Common myeloid progenitor, CD34-positive (primary cell): ENCODE measurements around the gene GTF3C4.

Source experiments
- CTCF ChIA-PET: fragments of 350-600 bp; sonication (Branson Sonifier 250); formaldehyde crosslinking; loops from one replicate; lab custom pipeline; 2021; ENCODE audit warnings: antibody characterized with exemption; lab: Charles Lee
- POLR2A ChIA-PET: fragments of 350-600 bp; sonication (Branson Sonifier 250); formaldehyde crosslinking; loops from one replicate; lab custom pipeline; 2021; ENCODE audit warnings: antibody characterized with exemption; lab: Charles Lee
- DNase-seq, 3 donors: peaks; one replicate each; pipeline versions ENCODE4 v3.0.0 to v3.0.0-alpha.2; 2013
- H3K27ac ChIP-seq, 2 experiments: 1 replicate in 1 of 2; 2 replicates in 1 of 2; pipeline ENCODE4 v1.7.0; 2013; ENCODE audit warnings: inconsistent platforms in 2 of 2, low read length in 2 of 2, mild to moderate bottlenecking in 2 of 2, low read depth in 1 of 2, moderate library complexity in 1 of 2; ENCODE audit not compliant: severe bottlenecking in 2 of 2, insufficient read depth in 1 of 2, poor library complexity in 1 of 2
- H3K27me3 ChIP-seq, 5 experiments: replicated peaks in 2 of 5; 1 replicate in 3 of 5; 2 replicates in 2 of 5; pipeline versions ENCODE4 v1.6.1 to v1.7.0; 2013; ENCODE audit warnings: low read length in 4 of 5, mild to moderate bottlenecking in 2 of 5, moderate library complexity in 2 of 5, inconsistent platforms in 1 of 5; ENCODE audit not compliant: insufficient read depth in 5 of 5, control insufficient read depth in 4 of 5
- H3K36me3 ChIP-seq, 4 experiments: 1 replicate in 2 of 4; 2 replicates in 2 of 4; pipeline versions ENCODE4 v1.6.1 to v1.7.0; 2013; ENCODE audit warnings: low read length in 3 of 4, control low read depth in 1 of 4, mild to moderate bottlenecking in 1 of 4; ENCODE audit not compliant: control insufficient read depth in 4 of 4, insufficient read depth in 4 of 4
- H3K4me1 ChIP-seq, 4 experiments: 1 replicate in 3 of 4; 2 replicates in 1 of 4; pipeline versions ENCODE4 v1.6.1 to v1.7.1; 2013; ENCODE audit warnings: low read length in 3 of 4, mild to moderate bottlenecking in 3 of 4, control low read depth in 1 of 4, inconsistent platforms in 1 of 4, moderate library complexity in 1 of 4; ENCODE audit not compliant: control insufficient read depth in 4 of 4, insufficient read depth in 4 of 4; ENCODE audit errors: control extremely low read depth in 1 of 4
- H3K4me3 ChIP-seq, 7 experiments: 1 replicate in 4 of 7; 2 replicates in 3 of 7; pipeline versions ENCODE4 v1.5.1 to v1.7.0; 2013; ENCODE audit warnings: mild to moderate bottlenecking in 7 of 7, low read length in 6 of 7, moderate library complexity in 6 of 7, inconsistent platforms in 2 of 7, low read depth in 2 of 7, control low read depth in 1 of 7; ENCODE audit not compliant: insufficient read depth in 4 of 7, control insufficient read depth in 1 of 7; ENCODE audit errors: extremely low read depth in 1 of 7
- H3K9me3 ChIP-seq, 5 experiments: 1 replicate in 4 of 5; 2 replicates in 1 of 5; pipeline versions ENCODE4 v1.6.1 to v1.7.1; 2013; ENCODE audit warnings: low read length in 4 of 5, mild to moderate bottlenecking in 2 of 5, inconsistent platforms in 1 of 5, low read depth in 1 of 5, moderate library complexity in 1 of 5; ENCODE audit not compliant: control insufficient read depth in 4 of 5, insufficient read depth in 2 of 5; ENCODE audit errors: control extremely low read depth in 1 of 5
- WGBS: methylation state at CpG from one replicate; pipeline ENCODE4 v1.1.5; 2013; ENCODE audit not compliant: insufficient coverage; 5-methylcytosine and 5-hydroxymethylcytosine counted together

GTF3C4 gene

GRCh38 chr9:132647355-132647754, 22.9 kb upstream of the GTF3C4 start:
- Histone ChIP-seq H3K27me3 (no peaks in the 10 kb centered on the region), H3K4me1 (no peaks in the 10 kb centered on the region), H3K27ac (no peak overlapping the region), H3K36me3 (peaks cover 14 to 86% (median 64%) of the 10 kb centered on the region in 4 experiments), H3K4me3 (no peak overlapping the region), H3K9me3 (no peaks in the 10 kb centered on the region)
- POLR2A ChIA-PET, result no interaction called here
- no peak for DNase-seq
- 100% methylated on average over 1 of the region's 4 CpGs for WGBS
- CTCF ChIA-PET, result no interaction called here

GRCh38 chr9:132647806-132648205, 22.5 kb upstream of the GTF3C4 start:
- H3K27ac ChIP-seq, result no peak overlapping the region

GRCh38 chr9:132648283-132648682, 22.0 kb upstream of the GTF3C4 start:
- CTCF ChIA-PET, result interaction anchor here (1.4 kb wide), 1 partner anchor 10 kb away, joined by 3 read pairs; no protein-coding TSS in a partner anchor
- POLR2A ChIA-PET, result no interaction called here
- H3K27ac ChIP-seq, result no peak overlapping the region

More at GRCh38 chr9:132647806-132648205, 22.5 kb upstream of the GTF3C4 start:
- Histone ChIP-seq H3K36me3 (peaks cover 10 to 91% (median 64%) of the 10 kb centered on the region in 4 experiments), H3K4me3 (no peak overlapping the region), H3K4me1 (no peaks in the 10 kb centered on the region), H3K9me3 (no peaks in the 10 kb centered on the region), H3K27me3 (no peaks in the 10 kb centered on the region)
- CTCF ChIA-PET, result no interaction called here
- no peak for DNase-seq
- WGBS, result no CpG with 5 or more reads among the region's 2 CpGs
- POLR2A ChIA-PET, result no interaction called here

GRCh38 chr9:132648685-132649084, 21.6 kb upstream of the GTF3C4 start:
- H3K4me1 ChIP-seq, result no peaks in the 10 kb centered on the region
- H3K27me3 ChIP-seq, result no peaks in the 10 kb centered on the region
- POLR2A ChIA-PET, result no interaction called here
- CTCF ChIA-PET, result interaction anchor here (1.1 to 1.4 kb wide), 3 partner anchors 10 to 150 kb away, joined by 3 to 6 read pairs (median 3); partner anchors contain the start of gene DDX31
- 93% methylated on average over 3 of the region's 3 CpGs for WGBS
- H3K27ac ChIP-seq, result no peak overlapping the region
- H3K9me3 ChIP-seq, result no peaks in the 10 kb centered on the region
- H3K4me3 ChIP-seq, result no peak overlapping the region
- no peak for DNase-seq
- H3K36me3 ChIP-seq, result peaks cover 10 to 82% (median 58%) of the 10 kb centered on the region in 4 experiments

More at GRCh38 chr9:132648283-132648682, 22.0 kb upstream of the GTF3C4 start:
- no peaks in the 10 kb centered on the region for H3K9me3 ChIP-seq
- no peak for DNase-seq
- H3K4me3 ChIP-seq, result no peak overlapping the region
- WGBS, result 80% methylated on average over 1 of the region's 7 CpGs
- no peaks in the 10 kb centered on the region for H3K4me1 ChIP-seq
- no peaks in the 10 kb centered on the region for H3K27me3 ChIP-seq
- peaks cover 10 to 86% (median 60%) of the 10 kb centered on the region in 4 experiments for H3K36me3 ChIP-seq

GRCh38 chr9:132651259-132651658, 19.0 kb upstream of the GTF3C4 start:
- Histone ChIP-seq H3K4me1 (no peaks in the 10 kb centered on the region), H3K4me3 (no peak overlapping the region), H3K27me3 (no peaks in the 10 kb centered on the region), H3K27ac (no peak overlapping the region), H3K36me3 (peaks cover 15 to 68% (median 39%) of the 10 kb centered on the region in 4 experiments), H3K9me3 (no peaks in the 10 kb centered on the region)
- ChIA-PET CTCF (interaction anchor here (0.8 to 1.9 kb wide), 6 partner anchors 9 to 251 kb away, joined by 3 to 8 read pairs (median 4); no protein-coding TSS in a partner anchor), POLR2A (no interaction called here)
- DNase-seq, result peak in 2 of 3 donors; percentile 45 to 54
- WGBS, result 64% methylated on average over 5 of the region's 6 CpGs

- CTCF ChIA-PET, result no interaction called here
- no peak overlapping the region for H3K27ac ChIP-seq
- peaks cover 24 to 69% (median 41%) of the 10 kb centered on the region in 4 experiments for H3K36me3 ChIP-seq
- no peak for DNase-seq
- no peak overlapping the region for H3K4me3 ChIP-seq
- H3K9me3 ChIP-seq, result no peaks in the 10 kb centered on the region
- H3K27me3 ChIP-seq, result no peaks in the 10 kb centered on the region
- whole genome bisulfite sequencing, result 95% methylated on average over 7 of the region's 7 CpGs
- POLR2A ChIA-PET, result no interaction called here
- H3K4me1 ChIP-seq, result no peaks in the 10 kb centered on the region
Observed at GRCh38 chr9:132656299-132656698, 14.0 kb upstream of the GTF3C4 start.

- H3K27me3 ChIP-seq, result no peaks in the 10 kb centered on the region
- ChIA-PET CTCF (interaction anchor here (1.0 kb wide), 1 partner anchor 11 kb away, joined by 5 read pairs; no protein-coding TSS in a partner anchor), POLR2A (no interaction called here)
- no peaks in the 10 kb centered on the region for H3K9me3 ChIP-seq
- H3K4me1 ChIP-seq, result no peaks in the 10 kb centered on the region
- H3K36me3 ChIP-seq, result peaks cover 23 to 63% (median 36%) of the 10 kb centered on the region in 4 experiments
- H3K27ac ChIP-seq, result no peak overlapping the region
- 94% methylated on average over 10 of the region's 12 CpGs for WGBS
- no peak overlapping the region for H3K4me3 ChIP-seq
- DNase-seq, result no peak
Observed at GRCh38 chr9:132662152-132662945, 7.9 kb upstream of the GTF3C4 start.
